GM12878 (cell line): ENCODE data around the gene IL23R. TPM values are rescaled to one million over a fixed set of nuclear protein-coding genes. Genes with fewer than 3 reads are reported as not detected.

Experiments used
- ATF7 ChIP-seq: fragments of 450-650 bp; IDR thresholded peaks from 2 replicates; pipeline ENCODE4 v1.6.1; 2016; ENCODE audit warnings: low read depth, mild to moderate bottlenecking
- BHLHE40 ChIP-seq, 2 experiments: fragments of 450-650 bp in 1 of 2; IDR thresholded peaks; 2 replicates each; pipeline ENCODE4 v1.6.1; 2011 to 2017; ENCODE audit warnings: low read depth in 2 of 2, borderline replicate concordance in 1 of 2, improper control_type of control experiment in 1 of 2, low read length in 1 of 2, mild to moderate bottlenecking in 1 of 2
- CHD2 ChIP-seq: IDR thresholded peaks from 2 replicates; pipeline ENCODE4 v1.6.1; 2011; ENCODE audit warnings: low read depth, low read length, improper control_type of control experiment, borderline replicate concordance
- ESRRA ChIP-seq: IDR thresholded peaks from 2 replicates; pipeline ENCODE4 v1.6.1; 2012; ENCODE audit warnings: mild to moderate bottlenecking, low read length, improper control_type of control experiment
- GABPA ChIP-seq: IDR thresholded peaks from 2 replicates; pipeline ENCODE4 v1.6.1; 2014; ENCODE audit warnings: antibody characterized with exemption, low read depth, mild to moderate bottlenecking, inconsistent platforms
- KAT2A ChIP-seq: conservative IDR thresholded peaks from 2 replicates; pipeline ENCODE4 v1.6.1; 2011; ENCODE audit warnings: low read depth, low read length; ENCODE audit not compliant: control insufficient read depth
- MEF2B ChIP-seq: fragments of 450-650 bp; IDR thresholded peaks from 2 replicates; pipeline ENCODE4 v1.6.1; 2018; ENCODE audit warnings: mild to moderate bottlenecking, moderate library complexity; ENCODE audit not compliant: partially characterized antibody, poor library complexity, severe bottlenecking
- NBN ChIP-seq: fragments of 450-650 bp; IDR thresholded peaks from 2 replicates; pipeline ENCODE4 v1.6.1; 2016
- PAX5 ChIP-seq: IDR thresholded peaks from 2 replicates; pipeline ENCODE4 v1.6.1; 2011; ENCODE audit warnings: low read depth, low read length, borderline replicate concordance
- PML ChIP-seq: IDR thresholded peaks from 2 replicates; pipeline ENCODE4 v1.6.1; 2012; ENCODE audit warnings: low read length, inconsistent platforms
- RAD51 ChIP-seq: fragments of 450-650 bp; IDR thresholded peaks from 2 replicates; pipeline ENCODE4 v1.6.1; 2016; ENCODE audit warnings: moderate library complexity, mild to moderate bottlenecking, inconsistent platforms
- RBBP5 ChIP-seq: fragments of 200-600 bp; sonication (generic); conservative IDR thresholded peaks from 2 replicates; pipeline ENCODE4 v1.6.1; 2016
- RELA ChIP-seq: fragments of 450-650 bp; IDR thresholded peaks from 2 replicates; pipeline ENCODE4 v1.8.0; 2014; ENCODE audit warnings: borderline replicate concordance; ENCODE audit not compliant: partially characterized antibody
- RUNX3 ChIP-seq: IDR thresholded peaks from 2 replicates; pipeline ENCODE4 v1.6.1; 2012; ENCODE audit warnings: low read length, inconsistent platforms
- SMARCA5 ChIP-seq: fragments of 450-650 bp; IDR thresholded peaks from 2 replicates; pipeline ENCODE4 v1.6.1; 2017; ENCODE audit warnings: mild to moderate bottlenecking
- TCF3 ChIP-seq: IDR thresholded peaks from 2 replicates; pipeline ENCODE4 v1.6.1; 2012; ENCODE audit warnings: low read depth, mild to moderate bottlenecking, low read length, borderline replicate concordance; ENCODE audit not compliant: insufficient read depth
- YY1 ChIP-seq: IDR thresholded peaks from 2 replicates; pipeline ENCODE4 v1.6.1; 2011; ENCODE audit warnings: low read depth, mild to moderate bottlenecking, low read length
- ZBED1 ChIP-seq: IDR thresholded peaks from 2 replicates; pipeline ENCODE4 v1.6.1; 2016; ENCODE audit warnings: borderline replicate concordance
- ZNF217 ChIP-seq: fragments of 450-650 bp; IDR thresholded peaks from 2 replicates; pipeline ENCODE4 v1.6.1; 2017; ENCODE audit warnings: antibody characterized with exemption, mild to moderate bottlenecking
- polyA plus RNA-seq, 11 experiments: library from polyadenylated mRNA; depleted of rRNA in 4 of 11; unstranded in 6 of 11; stranded (reverse) in 5 of 11; fragments of >200 nt; fragmentation: Nextera tagmentation in 4 of 11; fragmentation: Illumina TruSeq in 1 of 11; extraction: Ambion mirVana in 4 of 11; extraction: Trizol in 1 of 11; gene quantifications; 1 replicate in 1 of 11; 2 replicates in 10 of 11; pipeline versions ENCODE4 v1.2.1 to v1.2.3, GENCODE V29; 2011 to 2016; ENCODE audit warnings: inconsistent platforms in 2 of 11, missing spikeins in 2 of 11, low read depth in 1 of 11
- total RNA-seq, 4 experiments: library from RNA; depleted of rRNA in 3 of 4; stranded (reverse); fragments of >200 nt in 3 of 4; fragmentation: Illumina TruSeq in 1 of 4; extraction: Trizol in 1 of 4; gene quantifications; 2 replicates each; pipeline versions ENCODE4 v1.2.1 to v1.2.3, GENCODE V29; 2013 to 2021
- TF ChIP-seq, protein P1 (sequence below): IDR thresholded peaks from 2 replicates; pipeline ENCODE4 v1.6.1; 2011; ENCODE audit warnings: mild to moderate bottlenecking, low read depth, low read length, moderate library complexity; ENCODE audit not compliant: insufficient replicate concordance
- TF ChIP-seq, protein P2 (sequence below): fragments of 150-350 bp; IDR thresholded peaks from 2 replicates; pipeline ENCODE4 v1.6.1; 2014; ENCODE audit warnings: mild to moderate bottlenecking, low read depth, low read length
- TF ChIP-seq, protein P3 (sequence below): fragments of 450-650 bp; IDR thresholded peaks from 2 replicates; pipeline ENCODE4 v1.6.1; 2017; ENCODE audit warnings: borderline replicate concordance
- TF ChIP-seq, protein P4 (sequence below): fragments of 450-650 bp; IDR thresholded peaks from 2 replicates; pipeline ENCODE4 v1.6.1; 2016; ENCODE audit warnings: mild to moderate bottlenecking
- TF ChIP-seq, protein P5 (sequence below): fragments of 450-650 bp; IDR thresholded peaks from 2 replicates; pipeline ENCODE4 v1.6.1; 2016; ENCODE audit warnings: mild to moderate bottlenecking

The IL23R gene
- total and polyA plus RNA-seq, 10 of the 15 experiments (the other 5 are each of a cell fraction or from before 2014, with no cell fraction given), result 0.16 to 6.4 (median 0.59) TPM

DNA sequence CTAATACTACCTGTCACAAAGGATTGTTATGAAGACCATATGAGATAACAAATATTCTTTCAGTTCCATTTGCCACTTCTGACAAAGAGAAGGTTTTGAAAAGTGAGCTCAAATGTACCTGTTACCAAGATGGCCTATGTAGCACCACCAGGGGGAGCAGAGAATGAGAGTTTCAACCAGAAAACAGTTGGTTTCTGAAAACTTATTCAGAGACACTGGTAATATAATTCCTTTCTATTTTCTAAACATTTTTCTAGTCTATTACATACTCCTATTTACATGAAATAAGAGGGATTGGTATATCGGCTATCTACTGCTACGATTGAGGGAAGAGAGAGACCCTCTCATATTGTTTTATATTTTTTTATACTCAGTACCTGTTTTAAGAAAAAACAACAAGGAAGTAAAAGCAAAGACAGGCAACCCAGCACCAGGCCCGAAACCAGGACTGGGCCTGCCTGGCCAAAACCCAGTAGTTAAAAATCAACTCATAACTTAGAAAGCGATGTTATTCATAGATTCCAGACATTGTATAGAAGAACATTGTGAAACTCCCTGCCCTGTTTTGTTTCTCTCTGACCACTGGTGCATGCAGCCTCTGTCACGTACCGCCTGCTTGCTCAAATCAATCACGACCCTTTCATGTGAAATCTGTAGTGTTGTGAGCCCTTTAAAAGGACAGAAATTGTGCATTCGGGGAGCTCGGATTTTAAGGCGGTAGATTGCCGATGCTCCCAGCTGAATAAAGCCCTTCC, 48.3 kb downstream of the IL23R start (continued):
- TF ChIP-seq ZNF217 (peak; percentile 89; the same call in 1 of the 2 replicates), PML (no peak), RAD51 (peak; percentile 16; the same call in 1 of the 2 replicates), BHLHE40 (IDR thresholded peaks at IDR 0.05; ENCODE audit: borderline replicate concordance in 1 of 2, low read depth in 2 of 2, low read length in 1 of 2) (peak; percentile 5 to 58; a peak in 2 of 4 replicates), ESRRA (no peak), ZBED1 (peak; percentile 65; the same call in 1 of the 2 replicates), KAT2A (no peak), GABPA (no peak), CHD2 (0 out of 2 replicates have a peak, but pooled peaks have one; percentile 7), RELA (no peak), ATF7 (peak; percentile 41; the same call in 1 of the 2 replicates), PAX5 (peak; percentile 80), MEF2B (peak; percentile 54), TCF3 (no peak), RBBP5 (no peak), SMARCA5 (peak; percentile 24; the same call in 1 of the 2 replicates), RUNX3 (peak; percentile 49; the same call in 1 of the 2 replicates), YY1 (peak; percentile 71; the same call in 1 of the 2 replicates), NBN (0 out of 2 replicates have a peak, but pooled peaks have one; percentile 74)
- TF ChIP-seq, protein P1, sequence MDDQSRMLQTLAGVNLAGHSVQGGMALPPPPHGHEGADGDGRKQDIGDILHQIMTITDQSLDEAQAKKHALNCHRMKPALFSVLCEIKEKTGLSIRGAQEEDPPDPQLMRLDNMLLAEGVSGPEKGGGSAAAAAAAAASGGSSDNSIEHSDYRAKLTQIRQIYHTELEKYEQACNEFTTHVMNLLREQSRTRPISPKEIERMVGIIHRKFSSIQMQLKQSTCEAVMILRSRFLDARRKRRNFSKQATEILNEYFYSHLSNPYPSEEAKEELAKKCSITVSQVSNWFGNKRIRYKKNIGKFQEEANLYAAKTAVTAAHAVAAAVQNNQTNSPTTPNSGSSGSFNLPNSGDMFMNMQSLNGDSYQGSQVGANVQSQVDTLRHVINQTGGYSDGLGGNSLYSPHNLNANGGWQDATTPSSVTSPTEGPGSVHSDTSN, result peak; percentile 47
- TF ChIP-seq, protein P2, sequence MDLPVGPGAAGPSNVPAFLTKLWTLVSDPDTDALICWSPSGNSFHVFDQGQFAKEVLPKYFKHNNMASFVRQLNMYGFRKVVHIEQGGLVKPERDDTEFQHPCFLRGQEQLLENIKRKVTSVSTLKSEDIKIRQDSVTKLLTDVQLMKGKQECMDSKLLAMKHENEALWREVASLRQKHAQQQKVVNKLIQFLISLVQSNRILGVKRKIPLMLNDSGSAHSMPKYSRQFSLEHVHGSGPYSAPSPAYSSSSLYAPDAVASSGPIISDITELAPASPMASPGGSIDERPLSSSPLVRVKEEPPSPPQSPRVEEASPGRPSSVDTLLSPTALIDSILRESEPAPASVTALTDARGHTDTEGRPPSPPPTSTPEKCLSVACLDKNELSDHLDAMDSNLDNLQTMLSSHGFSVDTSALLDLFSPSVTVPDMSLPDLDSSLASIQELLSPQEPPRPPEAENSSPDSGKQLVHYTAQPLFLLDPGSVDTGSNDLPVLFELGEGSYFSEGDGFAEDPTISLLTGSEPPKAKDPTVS, result no peak
- TF ChIP-seq, protein P3, sequence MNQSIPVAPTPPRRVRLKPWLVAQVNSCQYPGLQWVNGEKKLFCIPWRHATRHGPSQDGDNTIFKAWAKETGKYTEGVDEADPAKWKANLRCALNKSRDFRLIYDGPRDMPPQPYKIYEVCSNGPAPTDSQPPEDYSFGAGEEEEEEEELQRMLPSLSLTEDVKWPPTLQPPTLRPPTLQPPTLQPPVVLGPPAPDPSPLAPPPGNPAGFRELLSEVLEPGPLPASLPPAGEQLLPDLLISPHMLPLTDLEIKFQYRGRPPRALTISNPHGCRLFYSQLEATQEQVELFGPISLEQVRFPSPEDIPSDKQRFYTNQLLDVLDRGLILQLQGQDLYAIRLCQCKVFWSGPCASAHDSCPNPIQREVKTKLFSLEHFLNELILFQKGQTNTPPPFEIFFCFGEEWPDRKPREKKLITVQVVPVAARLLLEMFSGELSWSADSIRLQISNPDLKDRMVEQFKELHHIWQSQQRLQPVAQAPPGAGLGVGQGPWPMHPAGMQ, result no peak
- TF ChIP-seq, protein P4, sequence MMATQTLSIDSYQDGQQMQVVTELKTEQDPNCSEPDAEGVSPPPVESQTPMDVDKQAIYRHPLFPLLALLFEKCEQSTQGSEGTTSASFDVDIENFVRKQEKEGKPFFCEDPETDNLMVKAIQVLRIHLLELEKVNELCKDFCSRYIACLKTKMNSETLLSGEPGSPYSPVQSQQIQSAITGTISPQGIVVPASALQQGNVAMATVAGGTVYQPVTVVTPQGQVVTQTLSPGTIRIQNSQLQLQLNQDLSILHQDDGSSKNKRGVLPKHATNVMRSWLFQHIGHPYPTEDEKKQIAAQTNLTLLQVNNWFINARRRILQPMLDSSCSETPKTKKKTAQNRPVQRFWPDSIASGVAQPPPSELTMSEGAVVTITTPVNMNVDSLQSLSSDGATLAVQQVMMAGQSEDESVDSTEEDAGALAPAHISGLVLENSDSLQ, result peak; percentile 32; the same call in 1 of the 2 replicates
- TF ChIP-seq, protein P5, sequence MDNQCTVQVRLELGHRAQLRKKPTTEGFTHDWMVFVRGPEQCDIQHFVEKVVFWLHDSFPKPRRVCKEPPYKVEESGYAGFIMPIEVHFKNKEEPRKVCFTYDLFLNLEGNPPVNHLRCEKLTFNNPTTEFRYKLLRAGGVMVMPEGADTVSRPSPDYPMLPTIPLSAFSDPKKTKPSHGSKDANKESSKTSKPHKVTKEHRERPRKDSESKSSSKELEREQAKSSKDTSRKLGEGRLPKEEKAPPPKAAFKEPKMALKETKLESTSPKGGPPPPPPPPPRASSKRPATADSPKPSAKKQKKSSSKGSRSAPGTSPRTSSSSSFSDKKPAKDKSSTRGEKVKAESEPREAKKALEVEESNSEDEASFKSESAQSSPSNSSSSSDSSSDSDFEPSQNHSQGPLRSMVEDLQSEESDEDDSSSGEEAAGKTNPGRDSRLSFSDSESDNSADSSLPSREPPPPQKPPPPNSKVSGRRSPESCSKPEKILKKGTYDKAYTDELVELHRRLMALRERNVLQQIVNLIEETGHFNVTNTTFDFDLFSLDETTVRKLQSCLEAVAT, result peak; percentile 72; the same call in 1 of the 2 replicates
